NOMO-1 (cell line): ENCODE data around the gene FGG.
"Not testable (repeated sequence)": the region's sequence is repeated elsewhere in the genome, so short reads cannot be mapped to it uniquely, and the experiment has no call there.

ENCODE experiments used
- DNase-seq, 2 experiments: peaks; one replicate each; lab custom pipeline; 2025; ENCODE audit not compliant: unreplicated experiment in 2 of 2; lab: John Stamatoyannopoulos, UW

FGG gene

DNA sequence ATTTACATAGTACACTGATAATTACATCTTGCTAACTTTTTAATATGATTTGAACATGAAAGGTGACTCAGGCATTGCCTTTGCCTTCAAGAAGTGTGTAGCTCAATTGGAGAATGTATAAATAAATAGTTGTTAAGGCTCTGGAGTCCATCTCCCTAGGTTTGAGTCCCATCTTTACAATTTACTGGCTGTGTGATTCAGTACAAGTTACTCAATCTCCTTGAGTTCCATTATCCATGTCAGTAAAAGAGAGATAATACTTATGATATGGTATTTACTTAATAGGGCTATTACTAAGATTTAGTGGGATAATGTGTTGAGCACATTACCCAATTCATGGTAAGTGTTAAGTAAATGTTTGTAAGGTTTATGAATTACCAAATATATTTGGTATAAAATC is 1.9 kb upstream of the FGG start:
- no peak for DNase-seq

DNA sequence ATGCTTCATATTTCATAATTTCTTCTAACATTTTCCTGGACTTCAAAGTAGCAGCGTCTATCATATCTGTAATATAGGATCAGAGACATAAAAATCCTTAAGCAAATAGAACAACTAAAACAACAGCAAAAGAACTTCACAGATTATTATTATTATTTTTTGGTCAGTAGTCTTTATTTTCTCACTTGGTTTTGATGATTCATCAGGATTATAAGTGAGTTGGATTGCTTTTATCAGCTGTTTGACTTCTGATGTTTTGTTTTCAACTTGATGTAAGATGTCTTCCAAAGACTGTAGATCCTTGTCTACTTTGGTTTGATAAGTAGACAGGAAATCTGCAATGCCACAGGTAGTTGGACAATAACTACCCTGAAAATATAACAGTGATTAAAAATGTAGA is 623 bp downstream of the FGG start:
- DNase-seq = no peak

DNA sequence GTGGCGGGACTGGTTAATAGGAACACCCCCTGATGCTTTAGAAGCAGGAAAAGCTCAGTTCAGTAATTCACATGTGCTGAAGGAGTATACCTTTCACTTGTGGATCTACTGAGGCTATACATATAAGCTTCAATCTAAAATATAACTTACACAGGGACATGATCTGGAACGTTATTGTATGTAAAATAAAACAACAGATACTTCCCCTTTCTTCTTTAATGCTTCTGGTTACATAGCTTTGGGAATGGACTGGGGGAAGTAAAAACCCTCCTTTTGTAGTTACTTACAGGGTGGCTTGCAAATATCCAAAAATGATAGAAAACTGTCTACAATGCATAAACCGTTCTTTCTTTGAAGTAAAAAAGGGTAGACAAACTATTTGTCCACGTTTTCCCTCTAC is 1.9 kb downstream of the FGG start:
- peak in 1 of 2 experiments; percentile 1 for DNase-seq

DNA sequence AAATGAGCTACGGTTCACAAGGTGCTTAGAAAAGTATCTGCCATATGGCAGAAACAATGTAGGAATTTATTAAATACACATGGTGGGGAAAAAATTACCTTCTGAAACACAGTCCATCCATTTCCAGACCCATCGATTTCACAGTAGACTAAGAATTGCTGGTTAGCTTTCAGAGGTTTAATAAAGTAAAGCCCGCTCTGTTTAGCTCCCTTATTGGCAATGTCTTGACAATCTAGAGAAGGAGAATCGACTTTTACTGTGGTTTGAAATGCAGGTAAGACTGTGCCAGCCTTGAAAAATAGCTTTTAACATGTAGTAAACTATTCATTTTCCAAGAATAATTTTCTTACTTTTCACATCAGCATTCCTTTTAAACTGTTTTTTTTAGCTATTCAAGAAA is 2.9 kb downstream of the FGG start:
- no peak for DNase-seq

DNA sequence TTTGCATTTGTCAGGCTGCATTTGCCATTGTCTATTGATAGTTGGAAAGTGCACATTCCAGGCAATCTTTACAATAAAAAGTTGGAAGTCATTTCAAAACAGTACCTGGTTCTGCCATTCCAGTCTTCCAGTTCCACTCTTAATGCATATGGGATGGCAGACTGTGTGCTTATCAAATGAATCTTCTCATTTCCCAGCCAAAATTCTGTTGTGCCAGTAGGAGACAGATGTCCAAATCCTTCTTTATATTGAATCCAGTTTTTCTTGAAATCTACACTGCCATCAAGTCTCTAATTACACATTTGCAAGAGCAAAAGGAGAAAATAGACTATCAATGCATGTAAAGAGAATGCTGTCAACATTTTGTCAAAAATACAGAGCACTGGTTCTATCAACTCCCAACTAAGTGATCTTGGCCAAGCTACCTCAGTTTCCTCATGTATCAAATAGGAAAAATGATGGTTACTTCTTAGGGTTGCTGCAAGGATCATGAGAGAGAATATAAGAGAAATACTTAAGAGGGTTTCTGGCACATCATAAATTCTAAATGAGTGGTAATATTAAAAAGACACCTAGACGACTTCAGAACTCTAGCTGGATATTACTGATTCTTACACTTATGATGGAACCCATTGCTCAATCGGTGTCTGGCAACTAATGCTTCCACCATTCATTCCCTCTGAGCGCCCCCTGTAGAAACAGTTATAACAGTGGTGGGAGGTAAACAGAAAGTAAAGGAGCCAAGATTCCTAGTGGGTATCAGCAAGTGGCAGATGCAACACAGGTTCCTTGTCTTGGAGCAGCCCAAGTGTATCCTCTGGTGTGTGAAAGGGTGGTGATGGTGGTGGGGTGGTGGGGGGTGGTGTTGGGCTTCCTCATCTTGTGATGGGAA is 3.8 kb downstream of the FGG start:
- no peak for DNase-seq

DNA sequence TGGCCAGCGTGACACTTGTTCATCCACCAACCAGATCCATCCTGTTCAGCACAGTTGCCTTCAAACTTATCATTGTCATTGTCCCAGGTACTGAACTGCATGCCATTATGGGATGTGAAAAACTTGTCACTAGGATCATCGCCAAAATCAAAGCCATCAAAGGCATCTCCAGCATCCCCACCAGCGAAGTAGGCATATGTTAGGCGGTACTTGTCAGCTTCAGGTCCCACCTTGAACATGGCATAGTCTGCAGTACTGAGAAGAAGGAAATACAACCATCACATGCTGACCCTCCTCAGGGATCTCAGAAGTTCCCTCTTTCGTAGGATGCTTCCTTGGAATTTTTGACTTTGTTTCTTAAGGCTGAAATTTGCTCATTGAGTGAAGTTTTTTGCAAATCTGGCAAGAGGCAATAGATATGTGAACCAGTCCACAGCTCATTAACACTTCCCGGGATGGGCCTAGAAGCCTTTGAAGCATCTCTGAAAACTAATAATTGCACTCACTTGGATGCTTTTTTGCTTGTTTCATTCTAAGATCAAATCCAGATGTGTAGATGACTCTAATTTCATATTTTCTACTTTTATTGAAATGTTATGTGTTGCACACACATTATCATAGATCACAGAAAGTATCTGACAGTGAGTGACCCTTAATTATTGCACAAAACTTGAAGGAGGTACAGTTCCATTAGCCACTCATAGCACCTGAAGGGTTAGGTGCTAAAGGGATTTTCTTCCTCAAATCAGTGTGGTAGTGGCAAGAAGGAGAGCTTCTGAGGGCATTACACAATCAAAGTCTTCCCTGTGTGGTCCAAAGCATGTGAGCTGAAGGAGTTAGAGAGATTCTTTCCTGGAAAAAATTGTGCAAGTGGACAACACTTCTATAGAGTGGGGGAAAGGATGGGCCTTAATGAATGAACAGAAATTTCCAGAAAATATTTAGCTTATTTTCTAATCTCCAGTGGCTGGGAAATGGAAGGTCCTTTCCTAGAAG is 5.4 kb downstream of the FGG start:
- DNase-seq = no peak

DNA sequence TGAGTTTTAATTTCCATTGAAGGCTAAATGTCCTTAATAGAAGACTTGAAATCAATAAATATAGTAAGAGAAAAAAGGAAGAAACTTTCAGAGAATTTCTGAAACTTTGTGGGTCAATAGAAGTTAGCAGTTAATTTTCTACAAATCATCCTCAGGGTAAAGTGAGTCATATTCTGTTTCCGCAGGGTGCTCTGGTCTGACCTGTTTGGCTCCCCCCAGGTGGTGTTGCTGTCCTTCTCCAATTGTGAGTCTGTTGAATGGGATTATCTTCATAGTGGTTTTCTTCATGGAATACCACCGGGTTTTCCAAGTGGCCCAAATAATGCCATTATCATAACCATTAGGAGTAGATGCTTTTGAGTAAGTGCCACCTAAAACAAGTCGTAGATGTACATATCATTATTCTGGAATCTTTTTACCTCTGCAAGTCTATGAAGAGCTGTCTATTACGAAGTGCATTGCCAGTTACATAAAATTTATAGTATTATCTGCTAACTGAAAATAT is 7.7 kb downstream of the FGG start:
- DNase-seq = no peak

DNA sequence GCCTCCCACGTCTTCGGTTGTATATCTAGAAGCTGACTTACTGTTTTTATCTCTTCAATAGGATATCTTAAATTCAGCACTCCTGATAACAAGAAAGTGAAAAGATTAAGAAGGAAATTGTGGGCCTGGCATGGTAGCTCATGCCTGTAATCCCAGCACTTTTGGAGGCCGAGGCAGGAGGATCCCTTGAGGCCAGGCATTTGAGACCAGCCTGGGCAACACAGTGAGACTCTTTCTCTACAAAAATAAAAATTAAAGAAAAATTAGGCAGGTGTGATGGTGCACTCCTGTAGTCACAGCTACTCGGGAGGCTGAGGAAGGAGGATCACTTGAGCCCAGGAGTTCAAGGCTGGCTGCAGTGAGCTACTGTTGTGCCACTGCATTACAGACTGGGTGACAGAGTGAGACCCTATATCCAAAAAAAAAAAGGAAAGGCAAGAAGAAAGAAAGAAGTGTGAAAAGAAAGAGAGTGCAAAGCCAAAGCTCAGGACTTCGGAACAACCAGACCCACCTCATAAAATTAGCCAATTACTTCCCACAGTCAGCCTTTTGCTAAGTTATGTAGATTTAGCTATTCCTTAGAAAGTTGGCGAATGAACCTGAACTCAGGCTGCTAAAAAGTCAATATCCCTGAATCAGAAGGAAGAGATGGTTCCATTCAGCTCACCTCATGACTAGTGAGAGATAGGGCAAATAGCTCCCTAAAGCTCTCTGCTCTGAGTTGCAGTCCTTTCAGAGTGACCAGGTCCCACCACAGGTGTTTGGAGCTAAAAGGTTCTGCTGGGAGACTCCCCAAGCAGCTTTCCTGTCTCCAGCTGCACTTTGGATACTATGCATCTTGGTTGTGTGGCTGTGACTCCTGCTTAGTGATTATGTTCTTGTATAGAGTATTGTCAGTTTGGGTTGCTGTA is 9.2 kb downstream of the FGG start:
- DNase-seq = no peak

DNA sequence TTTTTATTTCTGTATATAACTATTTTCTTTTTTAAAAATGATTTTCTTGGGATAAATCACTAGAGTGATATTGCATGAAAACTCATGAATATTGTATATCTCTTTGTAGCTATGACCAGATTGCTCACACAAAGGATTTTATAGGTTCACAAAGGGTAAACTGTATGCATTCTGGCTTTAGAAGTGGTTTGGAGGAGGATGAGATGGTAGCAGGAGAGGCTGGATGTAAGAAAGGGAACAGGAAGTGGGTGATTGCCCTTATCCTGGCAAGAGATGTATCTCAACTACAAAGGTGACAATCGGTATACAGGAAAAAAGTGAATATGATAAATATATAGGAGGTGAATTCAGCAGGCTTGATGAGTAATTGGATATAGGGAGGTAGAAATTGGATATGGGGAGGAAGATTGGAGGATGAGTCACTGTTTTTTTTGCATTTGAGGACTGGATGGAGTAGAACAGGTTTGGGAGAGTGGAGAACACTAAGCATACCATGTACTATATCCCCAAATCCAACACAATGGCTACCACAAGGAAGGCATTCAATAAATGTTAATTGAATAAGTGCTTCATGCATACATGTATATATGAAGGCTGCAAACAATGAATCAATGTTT is 9.9 kb downstream of the FGG start:
- DNase-seq = no peak

DNA sequence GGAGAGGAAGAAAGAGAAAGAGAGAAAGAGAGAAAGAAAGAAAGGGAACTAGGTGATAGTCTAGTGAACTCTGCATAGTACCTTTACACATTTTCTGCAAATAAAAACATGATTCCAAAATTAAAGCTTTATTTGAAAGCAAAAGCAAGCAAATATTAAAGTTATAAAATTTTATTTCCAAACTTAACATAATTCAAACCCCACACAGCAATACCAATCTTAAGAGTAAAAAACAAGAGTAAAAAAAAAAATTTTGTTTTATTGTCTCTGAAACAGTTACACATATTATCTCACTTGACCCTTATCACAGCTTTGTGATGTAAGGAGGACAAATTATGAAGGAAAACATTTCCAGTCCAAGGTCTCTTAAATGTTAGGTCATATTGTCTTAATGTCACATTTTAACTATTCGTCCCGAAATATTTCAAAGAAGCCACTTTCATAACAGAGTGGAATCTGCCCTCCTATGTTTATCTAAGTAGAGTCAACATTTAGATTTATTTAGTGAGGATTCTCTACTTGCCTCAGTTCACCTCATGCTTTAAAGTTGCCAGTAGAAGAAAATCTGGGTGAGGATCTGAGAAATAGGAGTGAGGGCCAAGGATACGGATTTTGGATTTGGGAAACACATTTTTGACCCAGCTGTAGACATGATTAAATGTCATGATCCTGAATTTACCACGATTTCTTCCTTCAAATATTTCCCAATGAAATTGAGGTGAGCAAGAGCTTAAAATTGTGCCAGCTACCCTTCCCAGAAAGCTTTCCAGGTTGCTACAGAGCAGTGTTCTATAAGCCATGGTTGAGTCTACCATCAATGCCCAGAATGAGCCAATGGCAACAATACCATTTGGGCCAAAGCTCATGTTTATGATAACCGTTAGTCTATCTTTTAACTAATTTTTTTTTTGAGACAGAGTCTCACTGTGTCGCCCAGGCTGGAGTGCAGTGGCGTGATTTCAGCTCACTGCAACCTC is 14.4 kb downstream of the FGG start:
- no peak for DNase-seq

DNA sequence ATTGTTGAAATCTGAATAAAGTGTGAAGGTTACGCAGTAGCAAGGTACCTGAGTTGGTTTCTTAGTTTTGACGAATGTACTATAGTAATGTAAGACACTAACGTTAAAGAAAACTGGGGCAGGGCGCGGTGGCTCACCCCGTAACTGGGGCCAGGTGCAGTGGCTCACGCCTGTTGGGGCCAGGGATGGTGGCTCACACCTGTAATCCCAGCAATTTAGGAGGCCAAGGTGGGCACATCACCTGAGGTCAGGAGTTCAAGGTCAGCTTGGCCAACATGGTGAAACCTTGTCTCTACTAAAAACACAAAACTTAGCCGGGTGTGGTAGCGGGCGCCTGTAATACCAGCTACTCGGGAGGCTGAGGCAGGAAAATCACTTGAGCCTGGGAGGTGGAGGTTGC is 15.2 kb downstream of the FGG start:
- DNase-seq = not testable (repeated sequence)

DNA sequence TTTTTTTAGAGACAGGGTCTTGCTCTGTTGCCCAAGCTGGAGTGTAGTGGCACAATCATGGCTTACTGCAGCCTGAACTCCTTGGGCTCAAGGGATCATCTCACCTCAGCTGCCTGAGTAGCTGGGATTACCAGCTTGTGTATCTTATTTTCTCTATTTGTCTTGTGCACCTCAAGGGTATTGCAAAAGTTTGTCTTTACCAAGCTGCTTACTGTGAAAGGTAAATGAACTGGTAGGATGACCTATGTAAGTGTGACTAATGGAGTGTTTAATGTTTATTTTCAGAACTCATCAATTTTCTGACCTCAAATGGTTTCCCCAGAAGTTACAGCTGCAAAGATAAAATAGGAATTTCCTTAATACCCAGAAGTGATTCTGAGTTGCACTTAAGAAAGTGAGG is 16.6 kb downstream of the FGG start:
- DNase-seq = no peak

DNA sequence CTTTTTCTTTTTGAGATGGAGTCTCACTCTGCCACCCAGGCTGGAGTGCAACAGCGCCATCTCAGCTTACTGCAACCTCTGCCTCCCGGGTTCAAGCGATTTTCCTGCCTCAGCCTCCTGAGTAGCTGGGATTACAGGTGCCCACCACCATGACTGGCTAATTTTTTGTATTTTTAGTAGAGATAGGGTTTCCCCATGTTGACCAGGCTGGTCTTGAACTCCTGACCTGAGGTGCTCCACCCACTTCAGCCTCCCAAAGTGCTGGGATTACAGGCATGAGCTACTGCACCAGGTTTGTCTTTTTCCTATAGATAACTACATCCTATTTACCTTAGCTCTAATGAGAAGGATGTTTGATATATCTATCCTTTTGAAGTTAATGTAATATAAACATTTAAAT is 18.1 kb downstream of the FGG start:
- DNase-seq = not testable (repeated sequence)

DNA sequence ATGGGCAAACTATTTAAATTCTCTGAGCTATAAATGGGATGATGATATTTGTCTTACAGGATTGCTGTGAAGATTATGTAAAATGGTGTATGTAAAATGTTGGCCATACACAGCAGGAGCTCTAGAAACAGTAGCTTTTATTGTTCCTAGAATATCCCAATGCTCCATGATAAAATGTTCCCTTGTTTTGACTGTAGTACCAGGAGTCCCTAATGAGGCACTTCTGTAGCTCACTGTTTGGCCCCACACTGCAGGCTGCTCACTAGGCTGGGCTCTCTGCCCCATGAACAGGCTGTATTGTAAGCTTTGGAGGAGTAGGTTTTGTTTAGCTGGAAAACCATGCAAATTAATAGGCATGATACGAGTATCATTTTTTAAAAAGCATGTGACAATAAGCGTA is 18.6 kb downstream of the FGG start:
- DNase-seq = no peak

DNA sequence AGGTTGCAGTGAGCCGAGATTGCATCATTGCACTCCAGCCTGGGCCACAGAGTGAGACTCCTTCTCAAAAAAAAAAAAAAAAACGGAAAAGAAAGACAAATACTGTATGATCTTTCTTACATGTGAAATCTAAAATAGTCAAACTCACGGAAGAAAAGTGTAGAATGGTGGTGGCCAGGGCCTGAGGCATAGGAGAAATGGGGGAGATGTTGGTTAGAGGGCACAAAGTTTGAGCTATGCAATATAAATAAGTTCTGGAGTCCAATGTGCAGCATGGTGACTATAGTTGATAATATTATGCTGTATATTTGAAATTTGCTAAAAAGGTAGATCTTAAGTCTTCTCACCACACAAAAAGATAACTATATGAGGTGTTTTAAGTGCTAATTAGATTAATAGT is 20.6 kb downstream of the FGG start:
- DNase-seq = no peak

DNA sequence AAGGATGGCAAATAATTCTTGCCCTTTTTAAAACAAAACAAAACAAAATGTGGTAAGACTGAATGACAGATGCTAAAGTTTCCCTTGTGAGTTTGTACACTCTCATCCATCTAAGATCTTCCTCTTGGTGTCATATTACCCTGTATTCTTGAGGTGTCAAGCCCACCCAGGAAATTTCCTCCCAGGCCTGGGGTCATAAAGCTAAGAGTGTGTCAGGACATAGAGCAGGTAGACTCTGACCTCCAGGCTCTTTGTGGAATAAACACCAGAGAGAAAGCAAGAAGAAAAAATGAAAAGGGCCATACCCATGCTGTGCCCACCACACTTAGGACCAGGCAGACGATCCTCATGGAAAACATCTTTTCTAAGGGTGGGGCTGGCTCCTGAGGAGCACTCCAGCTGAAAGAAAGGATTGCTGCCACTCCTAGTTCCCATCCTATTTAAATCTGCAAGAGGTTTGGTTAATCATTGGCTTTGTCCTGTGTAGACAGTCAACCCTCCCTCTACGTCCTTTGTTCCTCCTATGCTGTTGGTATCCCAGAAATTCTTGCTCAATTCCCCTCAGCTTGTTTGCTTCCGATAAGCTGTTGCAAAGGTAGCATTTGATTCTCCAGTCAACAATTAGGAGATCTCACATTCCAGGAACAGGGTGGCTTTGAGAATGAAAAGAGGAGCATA is 22.0 kb downstream of the FGG start, which contains the start of gene FGA:
Gene FGA, minus strand, starts transcription at position 414 of the 678 bp plus-strand sequence. Its CDS starts 55 bp downstream, at position 359.
- no peak for DNase-seq

DNA sequence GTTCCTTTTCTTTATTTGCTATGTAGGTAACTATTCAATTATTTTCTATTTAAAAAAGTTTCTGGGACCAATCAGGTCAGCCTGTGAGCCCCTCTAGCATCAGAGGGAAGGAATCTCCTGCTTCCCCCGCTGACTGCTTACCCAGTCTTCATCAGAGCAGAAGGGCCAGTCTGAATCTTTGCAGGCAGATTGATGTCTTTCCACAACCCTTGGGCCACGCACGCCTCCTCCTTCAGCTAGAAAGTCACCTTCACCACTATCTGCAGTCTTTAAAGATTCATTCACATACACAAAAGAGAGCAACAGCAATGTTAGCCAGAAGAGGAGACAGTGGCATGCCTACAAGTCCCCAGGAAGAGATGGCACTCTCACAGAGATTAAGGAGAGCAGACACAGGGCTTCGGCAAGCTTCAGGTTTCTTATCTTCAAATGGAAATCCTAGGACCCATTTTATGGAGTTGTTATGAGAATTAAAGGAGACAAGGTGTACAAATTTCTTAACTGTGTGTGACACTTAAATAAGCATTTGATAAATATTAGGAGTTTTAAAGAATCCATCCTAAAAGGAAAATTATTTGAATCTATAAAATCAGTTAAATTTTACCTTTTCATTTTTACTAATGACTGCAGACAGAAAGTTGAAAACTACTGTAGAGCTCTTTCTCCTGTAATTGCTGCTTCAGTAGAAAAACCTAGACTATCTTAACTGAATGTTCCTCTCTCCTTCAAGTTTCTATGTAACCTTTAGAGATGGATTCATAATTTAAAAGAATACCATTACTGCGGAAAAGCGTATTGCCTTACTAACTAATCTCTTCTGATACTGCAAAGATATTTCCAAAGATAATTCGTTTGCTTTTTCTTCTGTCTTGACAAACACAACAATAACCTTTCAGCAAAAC is 22.9 kb downstream of the FGG start:
- no peak for DNase-seq
